Measurements from ENCODE around the gene JCHAIN. TPM values are rescaled to one million over a fixed set of nuclear protein-coding genes. Genes with fewer than 3 reads are reported as not detected.

JCHAIN gene
- total RNA-seq, 1 donor from 2014 or later = not detected

DNA sequence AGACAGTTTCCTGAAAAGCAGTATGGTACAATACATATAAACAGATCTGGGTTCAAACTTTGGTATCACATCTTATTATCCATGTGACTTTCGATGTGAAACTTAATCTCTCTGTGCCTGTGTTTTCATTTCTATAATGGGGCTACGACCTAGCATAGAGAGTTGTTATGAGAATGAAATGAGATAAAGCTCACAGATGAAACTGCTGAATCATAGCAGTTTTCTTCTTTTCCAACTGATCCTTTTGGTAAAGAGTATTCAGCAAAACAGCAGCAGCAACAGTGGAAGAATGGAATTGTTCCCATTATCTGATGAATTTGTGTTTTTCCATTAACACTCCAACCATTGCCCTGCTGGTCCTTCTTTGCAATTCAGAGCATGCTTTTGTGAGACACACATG is 58.0 kb downstream of the JCHAIN start:
- TF ChIP-seq EZH2phosphoT487 (IDR thresholded peaks at IDR 0.05) (no peak), EZH2 (IDR thresholded peaks at IDR 0.05) (no peak)
- TF ChIP-seq, protein P1, sequence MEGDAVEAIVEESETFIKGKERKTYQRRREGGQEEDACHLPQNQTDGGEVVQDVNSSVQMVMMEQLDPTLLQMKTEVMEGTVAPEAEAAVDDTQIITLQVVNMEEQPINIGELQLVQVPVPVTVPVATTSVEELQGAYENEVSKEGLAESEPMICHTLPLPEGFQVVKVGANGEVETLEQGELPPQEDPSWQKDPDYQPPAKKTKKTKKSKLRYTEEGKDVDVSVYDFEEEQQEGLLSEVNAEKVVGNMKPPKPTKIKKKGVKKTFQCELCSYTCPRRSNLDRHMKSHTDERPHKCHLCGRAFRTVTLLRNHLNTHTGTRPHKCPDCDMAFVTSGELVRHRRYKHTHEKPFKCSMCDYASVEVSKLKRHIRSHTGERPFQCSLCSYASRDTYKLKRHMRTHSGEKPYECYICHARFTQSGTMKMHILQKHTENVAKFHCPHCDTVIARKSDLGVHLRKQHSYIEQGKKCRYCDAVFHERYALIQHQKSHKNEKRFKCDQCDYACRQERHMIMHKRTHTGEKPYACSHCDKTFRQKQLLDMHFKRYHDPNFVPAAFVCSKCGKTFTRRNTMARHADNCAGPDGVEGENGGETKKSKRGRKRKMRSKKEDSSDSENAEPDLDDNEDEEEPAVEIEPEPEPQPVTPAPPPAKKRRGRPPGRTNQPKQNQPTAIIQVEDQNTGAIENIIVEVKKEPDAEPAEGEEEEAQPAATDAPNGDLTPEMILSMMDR (IDR thresholded peaks at IDR 0.05) = no peak

GRCh38 chr4:70607334-70607853 is 58.9 kb downstream of the JCHAIN start:
- no peak overlapping the region for H3K4me3 Mint-ChIP-seq

More for the DNA sequence above, 58.0 kb downstream of the JCHAIN start:
- no peaks in the 10 kb centered on the region for H3K27me3 ChIP-seq
- Mint-ChIP-seq H3K27me3 (ENCODE audit: insufficient read depth, low read depth) (peaks cover 4% of the 10 kb centered on the region), H3K36me3 (no peaks in the 10 kb centered on the region), H3K4me1 (peaks cover 11% of the 10 kb centered on the region), H3K4me3 (no peak overlapping the region), H3K9me3 (no peaks in the 10 kb centered on the region), H3K27ac (no peak overlapping the region)
- no peaks in the 10 kb centered on the region for H3K79me2 ChIP-seq (ENCODE audit: low read depth)
- no peaks in the 10 kb centered on the region for H4K20me1 ChIP-seq (ENCODE audit: low read depth)
- no peak overlapping the region for H3K27ac ChIP-seq
- DNase-seq (ENCODE audit: low spot score) = no peak
- H3K4me2 ChIP-seq = no peak overlapping the region
- H3K36me3 ChIP-seq = no peaks in the 10 kb centered on the region
- H3K4me3 ChIP-seq = no peak overlapping the region
- no peaks in the 10 kb centered on the region for H3K9me3 ChIP-seq (ENCODE audit: low read depth)
- no peaks in the 10 kb centered on the region for H3K4me1 ChIP-seq
- no peak overlapping the region for H2AFZ ChIP-seq (replicated peaks)
- no peaks in the 10 kb centered on the region for H3F3A ChIP-seq (ENCODE audit: low read depth)
- H3K9ac ChIP-seq = no peak overlapping the region

DNA sequence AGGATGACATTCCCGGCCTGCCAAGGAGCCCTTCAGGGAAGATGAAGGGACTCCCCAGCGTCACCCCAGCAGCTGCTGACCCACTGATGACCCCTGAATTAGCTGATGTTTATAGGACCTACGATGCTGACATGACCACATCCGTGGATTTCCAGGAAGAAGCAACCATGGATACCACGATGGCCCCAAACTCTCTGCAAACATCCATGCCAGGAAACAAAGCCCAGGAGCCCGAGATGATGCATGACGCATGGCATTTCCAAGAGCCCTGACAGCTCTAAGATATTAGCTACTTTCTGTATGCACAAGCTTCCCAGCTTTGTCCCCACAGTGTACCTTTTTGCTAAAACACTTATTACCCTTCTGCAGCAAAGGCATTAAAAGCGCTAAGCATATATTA is 59.8 kb downstream of the JCHAIN start:
- Histone ChIP-seq H3K4me2 (no peak overlapping the region), H3K36me3 (no peaks in the 10 kb centered on the region), H3K27me3 (no peaks in the 10 kb centered on the region), H3K9me3 (ENCODE audit: low read depth) (no peaks in the 10 kb centered on the region), H3F3A (ENCODE audit: low read depth) (no peaks in the 10 kb centered on the region), H3K9ac (no peak overlapping the region), H3K27ac (no peak overlapping the region), H4K20me1 (ENCODE audit: low read depth) (no peaks in the 10 kb centered on the region), H3K79me2 (ENCODE audit: low read depth) (no peaks in the 10 kb centered on the region), H3K4me3 (no peak overlapping the region), H2AFZ (replicated peaks) (no peak overlapping the region), H3K4me1 (no peaks in the 10 kb centered on the region)
- no peak overlapping the region for H3K27ac Mint-ChIP-seq
- H3K4me1 Mint-ChIP-seq = peaks cover 4% of the 10 kb centered on the region
- H3K27me3 Mint-ChIP-seq (ENCODE audit: insufficient read depth, low read depth) = peaks cover 3% of the 10 kb centered on the region
- H3K9me3 Mint-ChIP-seq = no peaks in the 10 kb centered on the region
- TF ChIP-seq, protein P1 (IDR thresholded peaks at IDR 0.05) = no peak
- no peak for TF ChIP-seq EZH2phosphoT487 (IDR thresholded peaks at IDR 0.05)
- TF ChIP-seq EZH2 (IDR thresholded peaks at IDR 0.05) = no peak
- DNase-seq (ENCODE audit: low spot score) = no peak
- H3K4me3 Mint-ChIP-seq = no peak overlapping the region
- H3K36me3 Mint-ChIP-seq = no peaks in the 10 kb centered on the region

More at GRCh38 chr4:70607334-70607853, 58.9 kb downstream of the JCHAIN start:
- Mint-ChIP-seq H3K9me3 (no peaks in the 10 kb centered on the region), H3K36me3 (no peaks in the 10 kb centered on the region), H3K4me1 (peaks cover 4% of the 10 kb centered on the region), H3K27me3 (ENCODE audit: insufficient read depth, low read depth) (peaks cover 4% of the 10 kb centered on the region), H3K27ac (no peak overlapping the region)
- Histone ChIP-seq H3K79me2 (ENCODE audit: low read depth) (no peaks in the 10 kb centered on the region), H3K27ac (no peak overlapping the region), H3K27me3 (no peaks in the 10 kb centered on the region), H3K4me3 (no peak overlapping the region), H3K36me3 (no peaks in the 10 kb centered on the region), H3K4me1 (no peaks in the 10 kb centered on the region), H3F3A (ENCODE audit: low read depth) (no peaks in the 10 kb centered on the region), H3K4me2 (no peak overlapping the region), H4K20me1 (ENCODE audit: low read depth) (no peaks in the 10 kb centered on the region), H2AFZ (replicated peaks) (no peak overlapping the region), H3K9ac (no peak overlapping the region), H3K9me3 (ENCODE audit: low read depth) (no peaks in the 10 kb centered on the region)
- no peak for TF ChIP-seq EZH2 (IDR thresholded peaks at IDR 0.05)
- TF ChIP-seq EZH2phosphoT487 (IDR thresholded peaks at IDR 0.05) = no peak
- TF ChIP-seq, protein P1 (IDR thresholded peaks at IDR 0.05) = no peak
- no peak for DNase-seq (ENCODE audit: low spot score)

Small RNA genes within 50 kb of the gene (small RNA-seq; reads per million reads assigned to genes)
- gene RNU6-520P = not detected
- not detected for gene RNU6-784P

Other genes with a start within 250 kb of the JCHAIN start
- not detected in 2 replicates for gene MUC7, start 194.3 kb downstream of the JCHAIN start, total RNA-seq (ENCODE audit: low replicate concordance)
- gene AMTN, start 147.9 kb downstream of the JCHAIN start, total RNA-seq (ENCODE audit: low replicate concordance) = not detected in 2 replicates
- 0.15 TPM in 1 of 2 replicates, not detected in the other for gene AMBN, start 74.3 kb downstream of the JCHAIN start, total RNA-seq (ENCODE audit: low replicate concordance)
- gene ENAM, start 37.8 kb downstream of the JCHAIN start, total RNA-seq (ENCODE audit: low replicate concordance) = not detected in 2 replicates
- 19.1 and 19.8 TPM in 2 replicates for gene UTP3, start 22.0 kb upstream of the JCHAIN start, total RNA-seq (ENCODE audit: low replicate concordance)
- gene RUFY3, start 55.5 kb upstream of the JCHAIN start, total RNA-seq (ENCODE audit: low replicate concordance) = 63.2 and 80.9 TPM in 2 replicates
- 87.4 and 136 TPM in 2 replicates for gene GRSF1, start 173.4 kb upstream of the JCHAIN start, total RNA-seq (ENCODE audit: low replicate concordance)
- 18.9 and 30.6 TPM in 2 replicates for gene MOB1B, start 235.9 kb upstream of the JCHAIN start, total RNA-seq (ENCODE audit: low replicate concordance)

Data from neural progenitor cell (in vitro differentiated cells).